ENCODE measurements around the gene PDPK1.

- TF ChIP-seq CTCF (IDR thresholded peaks at IDR 0.05; ENCODE audit: low read length): no peak
- no peak for TF ChIP-seq EZH2 (IDR thresholded peaks at IDR 0.05; ENCODE audit: borderline replicate concordance, low read length)
These were observed 59.7 kb downstream of the PDPK1 start for GRCh38 chr16:2597560-2597902.

All from OCI-LY1 (cell line).